DND-41 (cell line): Measurements from ENCODE around the gene ARHGAP28.

Source experiments
- ATAC-seq: fragments of 200-7000 bp; cut with Tn5 transposase; 3 replicates; pipeline ENCODE4 v1.9.1; 2021; ENCODE audit warnings: low read depth; ENCODE audit not compliant: insufficient read depth
- DNase-seq: peaks from one replicate; pipeline ENCODE4 v3.0.0-alpha.2; 2020
- H2AFZ ChIP-seq: 2 replicates; pipeline ENCODE4 v1.6.0; 2012; ENCODE audit warnings: low read depth, low read length
- H3K27ac ChIP-seq: 2 replicates; pipeline ENCODE4 v1.5.1; 2012; ENCODE audit warnings: low read length, inconsistent platforms
- H3K27me3 ChIP-seq: fragments of 200-600 bp; sonication (generic); 2 replicates; pipeline ENCODE4 v1.6.0; 2012; ENCODE audit warnings: low read length, mild to moderate bottlenecking, inconsistent platforms; ENCODE audit not compliant: insufficient read depth, poor library complexity
- H3K36me3 ChIP-seq: 2 replicates; pipeline ENCODE4 v1.5.1; 2012; ENCODE audit warnings: low read length, inconsistent platforms; ENCODE audit not compliant: insufficient read depth
- H3K4me1 ChIP-seq: 2 replicates; pipeline ENCODE4 v1.5.1; 2012; ENCODE audit warnings: mild to moderate bottlenecking, low read length; ENCODE audit not compliant: insufficient read depth
- H3K4me2 ChIP-seq: 2 replicates; pipeline ENCODE4 v1.6.0; 2012; ENCODE audit warnings: mild to moderate bottlenecking, moderate library complexity, low read length, inconsistent platforms; ENCODE audit not compliant: insufficient read depth
- H3K4me3 ChIP-seq, 2 experiments: fragments of 200-600 bp in 1 of 2; shearing (Covaris generic) in 1 of 2; 2 replicates each; pipeline ENCODE4 v1.5.1; 2012 to 2016; ENCODE audit warnings: inconsistent platforms in 2 of 2, low read length in 2 of 2, mild to moderate bottlenecking in 2 of 2, low read depth in 1 of 2, moderate library complexity in 1 of 2
- H3K79me2 ChIP-seq: 2 replicates; pipeline ENCODE4 v1.6.0; 2012; ENCODE audit warnings: low read length, inconsistent platforms; ENCODE audit not compliant: insufficient read depth
- H3K9ac ChIP-seq: 2 replicates; pipeline ENCODE4 v1.6.0; 2012; ENCODE audit warnings: low read depth, mild to moderate bottlenecking, inconsistent platforms, low read length, moderate library complexity
- H3K9me3 ChIP-seq: 2 replicates; pipeline ENCODE4 v1.5.1; 2012; ENCODE audit warnings: low read length, moderate library complexity, mild to moderate bottlenecking, inconsistent platforms; ENCODE audit not compliant: insufficient read depth, severe bottlenecking
- H4K20me1 ChIP-seq: 2 replicates; pipeline ENCODE4 v1.6.0; 2012; ENCODE audit warnings: low read length; ENCODE audit not compliant: insufficient read depth
- EZH2 ChIP-seq: IDR thresholded peaks from 3 replicates; pipeline ENCODE4 v1.6.1; 2012; ENCODE audit warnings: borderline replicate concordance, low read depth, mild to moderate bottlenecking, moderate library complexity, low read length, inconsistent platforms; ENCODE audit not compliant: severe bottlenecking
- TF ChIP-seq, protein P1 (sequence below): IDR thresholded peaks from 2 replicates; pipeline ENCODE4 v1.5.1; 2012; ENCODE audit warnings: borderline replicate concordance, low read length, moderate library complexity, mild to moderate bottlenecking; ENCODE audit not compliant: poor library complexity, severe bottlenecking; ENCODE audit errors: extremely low read depth

ARHGAP28 gene

DNA sequence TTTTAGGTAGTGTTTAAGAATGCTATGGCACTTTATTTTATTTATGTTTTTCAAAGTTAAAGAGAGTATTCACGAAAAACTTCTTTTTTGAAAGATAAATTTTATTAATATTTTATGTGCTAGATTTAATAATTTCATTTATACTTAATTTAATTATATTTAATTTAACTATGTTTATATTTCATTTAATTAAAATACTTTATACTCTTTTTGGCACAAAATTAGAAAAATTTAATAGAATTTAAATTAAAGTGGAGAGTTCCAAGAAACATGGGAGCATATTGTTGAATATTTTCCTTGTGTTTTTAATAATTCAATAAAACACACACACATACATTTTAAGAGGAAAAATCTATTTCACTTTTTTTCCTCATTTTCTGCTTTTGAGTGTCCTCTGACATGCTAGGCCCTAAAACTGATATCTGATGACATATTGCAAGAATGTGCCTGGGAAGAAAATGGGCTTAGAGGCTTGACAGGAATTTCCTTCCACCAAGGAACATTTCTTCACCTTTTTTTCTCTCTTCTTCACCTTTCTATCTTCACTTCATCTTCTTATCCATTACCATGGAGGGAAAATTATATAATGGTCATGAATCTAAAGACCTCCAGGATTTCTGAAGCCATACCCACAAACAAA is 15.4 kb downstream of the ARHGAP28 start:
- H3K27ac ChIP-seq = no peak overlapping the region
- no peak overlapping the region for H3K4me3 ChIP-seq
- ATAC-seq = no peak

DNA sequence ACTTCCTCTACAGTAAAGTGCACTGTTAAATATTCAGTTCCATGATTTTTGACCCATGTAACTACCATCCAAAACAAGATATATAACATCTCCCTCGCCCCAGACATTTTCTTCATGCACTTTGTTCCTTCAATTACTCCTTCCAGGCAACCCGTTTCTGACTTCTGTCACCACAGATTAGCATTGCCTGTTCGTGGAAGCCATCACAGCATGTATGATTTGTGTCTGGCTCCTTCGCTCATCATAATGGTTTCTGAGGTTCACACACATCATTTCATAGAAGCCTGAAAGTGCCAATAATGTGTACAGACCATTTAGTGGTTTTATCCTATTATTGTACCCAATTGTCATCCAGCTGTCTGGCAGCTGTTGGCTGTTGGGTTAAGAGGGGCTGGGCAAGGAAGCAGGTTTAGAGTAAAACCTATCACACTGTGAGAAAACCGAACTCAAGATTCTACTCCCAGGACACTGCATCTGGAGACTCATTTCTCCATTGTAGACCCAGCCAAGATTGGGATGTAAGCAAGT is 16.1 kb downstream of the ARHGAP28 start:
- no peak for ATAC-seq
- no peaks in the 10 kb centered on the region for H3K4me1 ChIP-seq

More for the DNA sequence above, 15.4 kb downstream of the ARHGAP28 start:
- no peak for DNase-seq
- Histone ChIP-seq H3K79me2 (no peaks in the 10 kb centered on the region), H3K27me3 (no peaks in the 10 kb centered on the region), H3K36me3 (no peaks in the 10 kb centered on the region), H3K4me1 (no peaks in the 10 kb centered on the region), H4K20me1 (no peaks in the 10 kb centered on the region), H3K9me3 (peaks cover 2% of the 10 kb centered on the region), H2AFZ (no peak overlapping the region), H3K4me2 (no peak overlapping the region), H3K9ac (no peak overlapping the region)
- TF ChIP-seq, protein P1, sequence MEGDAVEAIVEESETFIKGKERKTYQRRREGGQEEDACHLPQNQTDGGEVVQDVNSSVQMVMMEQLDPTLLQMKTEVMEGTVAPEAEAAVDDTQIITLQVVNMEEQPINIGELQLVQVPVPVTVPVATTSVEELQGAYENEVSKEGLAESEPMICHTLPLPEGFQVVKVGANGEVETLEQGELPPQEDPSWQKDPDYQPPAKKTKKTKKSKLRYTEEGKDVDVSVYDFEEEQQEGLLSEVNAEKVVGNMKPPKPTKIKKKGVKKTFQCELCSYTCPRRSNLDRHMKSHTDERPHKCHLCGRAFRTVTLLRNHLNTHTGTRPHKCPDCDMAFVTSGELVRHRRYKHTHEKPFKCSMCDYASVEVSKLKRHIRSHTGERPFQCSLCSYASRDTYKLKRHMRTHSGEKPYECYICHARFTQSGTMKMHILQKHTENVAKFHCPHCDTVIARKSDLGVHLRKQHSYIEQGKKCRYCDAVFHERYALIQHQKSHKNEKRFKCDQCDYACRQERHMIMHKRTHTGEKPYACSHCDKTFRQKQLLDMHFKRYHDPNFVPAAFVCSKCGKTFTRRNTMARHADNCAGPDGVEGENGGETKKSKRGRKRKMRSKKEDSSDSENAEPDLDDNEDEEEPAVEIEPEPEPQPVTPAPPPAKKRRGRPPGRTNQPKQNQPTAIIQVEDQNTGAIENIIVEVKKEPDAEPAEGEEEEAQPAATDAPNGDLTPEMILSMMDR = no peak
- TF ChIP-seq EZH2 = no peak

DNA sequence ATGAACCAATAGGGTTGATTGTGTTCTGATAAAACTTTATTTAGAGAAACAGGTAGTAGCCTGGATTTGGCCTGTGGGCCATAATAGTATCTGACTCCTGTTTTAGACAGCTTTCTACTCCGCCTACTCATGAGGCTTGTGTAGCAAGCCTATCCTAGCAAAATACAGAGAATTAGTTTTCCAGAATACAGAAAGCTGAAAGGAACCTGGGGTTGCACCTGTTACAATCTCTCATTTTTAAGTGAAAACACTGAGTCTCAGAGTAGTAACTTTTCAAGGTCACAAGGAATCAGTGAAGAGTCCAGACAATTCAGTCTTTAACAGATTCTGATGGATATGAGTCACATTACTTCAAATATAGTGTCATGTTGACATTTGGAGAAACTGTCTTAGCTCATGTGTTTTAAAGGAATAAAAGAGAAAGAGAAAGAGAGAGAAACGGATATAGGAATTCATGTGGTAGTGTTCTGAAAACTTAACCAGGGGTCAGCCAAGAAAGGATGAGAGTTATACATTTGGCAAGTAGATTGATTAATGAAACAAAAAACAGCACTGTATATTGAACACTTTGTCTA is 17.0 kb downstream of the ARHGAP28 start:
- Histone ChIP-seq H3K9ac (no peak overlapping the region), H3K4me3 (no peak overlapping the region), H2AFZ (no peak overlapping the region), H3K27me3 (no peaks in the 10 kb centered on the region), H4K20me1 (no peaks in the 10 kb centered on the region), H3K4me1 (no peaks in the 10 kb centered on the region), H3K79me2 (no peaks in the 10 kb centered on the region), H3K4me2 (no peak overlapping the region), H3K27ac (no peak overlapping the region), H3K9me3 (peaks cover 2% of the 10 kb centered on the region), H3K36me3 (no peaks in the 10 kb centered on the region)
- no peak for DNase-seq
- TF ChIP-seq, protein P1 = no peak
- no peak for TF ChIP-seq EZH2
- ATAC-seq = no peak

More for the DNA sequence above, 16.1 kb downstream of the ARHGAP28 start:
- H3K4me3 ChIP-seq = no peak overlapping the region
- H3K9me3 ChIP-seq = peaks cover 2% of the 10 kb centered on the region
- no peaks in the 10 kb centered on the region for H4K20me1 ChIP-seq
- no peak overlapping the region for H3K27ac ChIP-seq
- no peaks in the 10 kb centered on the region for H3K27me3 ChIP-seq
- no peak overlapping the region for H3K9ac ChIP-seq
- no peak overlapping the region for H2AFZ ChIP-seq
- no peaks in the 10 kb centered on the region for H3K79me2 ChIP-seq
- no peak overlapping the region for H3K4me2 ChIP-seq
- H3K36me3 ChIP-seq = no peaks in the 10 kb centered on the region
- TF ChIP-seq, protein P1 = no peak
- TF ChIP-seq EZH2 = no peak
- DNase-seq = no peak
